NCI-H1417 (cell line): ENCODE measurements around the gene CFAP69.
"Not testable (repeated sequence)": the region's sequence is repeated elsewhere in the genome, so short reads cannot be mapped to it uniquely, and the experiment has no call there.

Experiments used
- DNase-seq, 3 experiments: peaks; one replicate each; lab custom pipeline; 2025; lab: John Stamatoyannopoulos, UW

Gene CFAP69

DNA sequence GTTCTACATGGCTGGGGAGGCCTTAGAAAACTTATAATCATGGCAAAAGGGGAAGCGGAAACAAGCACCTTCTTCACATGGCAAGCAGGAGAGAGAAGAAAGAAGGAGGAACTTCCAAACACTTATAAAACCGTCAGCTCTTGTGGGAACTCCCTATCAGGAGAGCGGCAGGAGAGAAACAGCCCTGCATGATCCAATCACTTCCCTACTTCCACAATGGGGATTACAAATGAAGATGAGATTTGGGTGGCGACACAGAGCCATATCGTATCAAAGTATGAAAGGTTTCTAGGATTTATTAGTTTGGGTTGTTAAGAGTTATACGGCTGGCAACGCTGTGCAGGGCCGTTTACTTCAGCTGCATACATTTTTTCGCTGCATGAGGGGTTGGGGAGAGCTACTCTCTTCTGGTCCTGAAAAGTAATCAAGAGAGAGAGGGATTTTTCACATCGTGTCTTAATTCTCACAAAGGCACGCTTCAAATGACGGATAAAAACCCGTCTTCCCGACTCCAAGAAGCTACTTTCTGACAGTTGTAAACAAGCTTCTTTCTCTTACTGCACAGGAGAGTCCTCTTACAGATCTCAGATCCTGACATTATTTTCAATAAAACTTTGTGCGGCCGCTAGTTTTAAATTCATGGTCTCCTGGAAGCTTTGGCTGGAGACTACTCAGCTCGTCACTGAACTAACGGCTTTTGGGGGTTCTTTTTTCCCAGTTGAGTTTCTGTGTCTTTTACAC, 100.8 kb downstream of the CFAP69 start:
- DNase-seq: peak; percentile 41 to 76 (median 56)

- peak; percentile 95 to 97 (median 97) for DNase-seq
Measured at GRCh38 chr7:90346336-90347125, 101.6 kb downstream of the CFAP69 start, which contains the start of gene GTPBP10. Gene GTPBP10, plus strand, starts transcription at chr7:90346716. Its CDS starts 26 bp downstream, at chr7:90346742.

DNA sequence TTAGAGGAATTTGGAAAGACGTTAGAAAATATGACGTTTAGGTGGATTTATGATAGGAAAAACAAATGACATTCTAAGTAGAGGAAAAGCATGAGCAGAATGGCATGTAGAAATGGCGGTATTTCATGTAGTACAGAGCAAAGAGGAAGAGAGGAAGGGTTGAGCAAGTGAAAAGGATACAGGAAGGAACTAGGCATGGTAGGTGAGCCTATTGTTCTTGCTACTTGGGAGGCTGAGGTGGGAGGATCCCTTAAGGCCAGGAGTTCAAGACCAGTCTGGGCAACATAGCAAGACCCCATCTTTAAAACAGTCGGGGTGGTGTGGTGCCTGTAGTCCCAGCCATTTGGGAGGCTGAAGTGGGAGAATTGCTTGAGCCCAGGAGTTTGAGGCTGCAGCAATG, 102.8 kb downstream of the CFAP69 start:
- DNase-seq: peak in 1 of 3 experiments; percentile 11

DNA sequence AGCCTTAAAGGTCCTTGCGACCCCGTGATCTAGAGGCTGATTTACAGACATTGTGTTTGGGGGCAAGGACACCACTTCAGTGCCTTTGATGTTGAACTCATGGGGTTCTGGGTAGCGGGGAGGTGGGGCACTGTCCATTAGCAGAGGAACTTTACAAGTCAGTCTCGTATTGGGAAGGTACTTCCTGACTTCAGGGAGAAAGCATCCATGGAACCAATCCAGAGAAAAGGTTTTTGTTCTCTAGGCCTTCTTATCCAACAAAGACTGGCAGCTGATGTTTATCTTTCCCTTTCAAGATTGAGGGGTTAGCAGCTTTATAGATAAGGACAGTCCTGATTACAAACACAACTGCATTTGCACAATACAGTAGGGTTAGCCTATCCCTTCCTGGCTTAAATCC, 104.3 kb downstream of the CFAP69 start:
- DNase-seq: no peak

DNA sequence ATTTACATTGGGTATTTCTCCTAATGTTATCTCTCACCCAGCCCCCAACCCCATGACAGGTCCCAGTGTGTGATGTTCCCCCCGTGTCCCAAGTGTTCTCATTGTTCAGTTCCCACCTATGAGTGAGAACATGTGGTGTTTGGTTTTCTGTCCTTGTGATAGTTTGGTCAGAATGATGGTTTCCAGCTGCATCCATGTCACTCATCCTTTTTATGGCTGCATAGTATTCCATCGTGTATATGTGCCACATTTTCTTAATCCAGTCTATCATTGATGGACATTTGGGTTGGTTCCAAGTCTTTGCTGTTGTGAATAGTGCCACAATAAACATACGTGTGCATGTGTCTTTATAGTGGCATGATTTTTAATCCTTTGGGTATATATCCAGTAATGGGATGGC, 105.1 kb downstream of the CFAP69 start:
- DNase-seq: not testable (repeated sequence)

- DNase-seq: no peak
Measured at GRCh38 chr7:90351987-90352386, 107.0 kb downstream of the CFAP69 start.
